HL-60 (cell line): Measurements from ENCODE around the gene BPIFB2.

Experiments
- CTCF ChIP-seq: IDR thresholded peaks from one replicate; pipeline ENCODE4 v1.5.1; 2011; ENCODE audit warnings: low read length, control low read depth, inconsistent platforms; ENCODE audit not compliant: insufficient read depth
- POLR2AphosphoS5 ChIP-seq: IDR thresholded peaks from 2 replicates; pipeline ENCODE4 v1.6.1; 2012; ENCODE audit warnings: low read depth

DNA sequence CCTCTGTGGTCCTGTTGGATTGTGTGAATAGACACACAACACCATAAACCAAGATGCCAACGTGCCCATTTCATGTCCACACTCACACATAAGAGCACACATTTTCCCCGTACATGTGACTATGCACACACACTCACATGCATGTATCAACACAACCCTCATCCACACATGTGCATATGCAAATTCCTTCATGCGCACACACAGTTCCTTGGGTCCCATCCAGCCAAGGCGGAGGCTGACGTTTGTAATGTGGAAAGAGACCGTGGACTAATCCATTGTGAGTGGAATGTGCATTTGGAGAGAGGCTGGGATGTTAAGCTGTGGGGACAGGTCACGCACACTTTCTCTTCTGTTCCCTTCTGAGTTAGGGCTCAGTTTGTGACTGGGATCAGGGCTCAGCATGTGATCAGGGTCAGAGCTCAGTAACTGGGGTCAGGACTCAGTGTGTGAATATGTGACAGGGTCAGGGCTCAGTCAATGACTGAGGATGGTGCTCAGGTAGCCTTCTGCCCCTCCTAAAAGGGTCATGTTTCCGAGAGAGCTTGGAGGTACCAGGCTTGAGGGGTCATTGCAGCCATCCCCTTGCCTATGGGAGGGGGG lies 628 bp upstream of the BPIFB2 start:
- TF ChIP-seq CTCF (no peak), POLR2AphosphoS5 (no peak)
